Tibial nerve (tissue), 4 donors: Measurements from ENCODE around the gene CASQ2. TPM values are rescaled to one million over a fixed set of nuclear protein-coding genes. Genes with fewer than 3 reads are reported as not detected.

Source experiments
- DNase-seq, 2 donors: peaks; one replicate each; pipeline ENCODE4 v3.0.0-alpha.2; 2019; ENCODE audit warnings: low spot score in 2 of 2
- H3K27ac ChIP-seq, 4 donors: fragments of 200-600 bp; sonication (generic) in 3 of 4; one replicate each; pipeline ENCODE4 v1.5.1; 2017 to 2019; ENCODE audit warnings: mild to moderate bottlenecking in 1 of 4
- H3K27me3 ChIP-seq, 2 donors: fragments of 200-600 bp; sonication (generic) in 1 of 2; one replicate each; pipeline versions ENCODE4 v1.5.1 to v1.6.0; 2017 to 2019
- H3K36me3 ChIP-seq, 3 donors: fragments of 200-600 bp; sonication (generic); one replicate each; pipeline ENCODE4 v1.5.1; 2018 to 2019
- H3K4me1 ChIP-seq, 4 donors: fragments of 200-600 bp; sonication (generic) in 3 of 4; one replicate each; pipeline ENCODE4 v1.5.1; 2017 to 2019
- H3K4me3 ChIP-seq, 4 donors: fragments of 200-600 bp; sonication (generic) in 3 of 4; one replicate each; pipeline ENCODE4 v1.5.1; 2017 to 2019; ENCODE audit warnings: mild to moderate bottlenecking in 1 of 4, moderate library complexity in 1 of 4
- H3K9me3 ChIP-seq, 4 donors: fragments of 200-600 bp; sonication (generic) in 3 of 4; one replicate each; pipeline ENCODE4 v1.5.1; 2017 to 2019
- EP300 ChIP-seq, 2 donors: sonication (generic); formaldehyde crosslinking; IDR thresholded peaks; one replicate each; pipeline ENCODE4 v1.6.1; 2017; ENCODE audit warnings: antibody characterized with exemption in 2 of 2, mild to moderate bottlenecking in 1 of 2
- POLR2A ChIP-seq, 2 donors: fragments of 450-650 bp; IDR thresholded peaks; one replicate each; pipeline ENCODE4 v1.6.1; 2017; ENCODE audit warnings: antibody characterized with exemption in 2 of 2, mild to moderate bottlenecking in 2 of 2, moderate library complexity in 2 of 2
- WGBS, 2 donors: methylation state at CpG; one replicate each; pipeline ENCODE4 v1.1.5; 2018; 5-methylcytosine and 5-hydroxymethylcytosine counted together
- total RNA-seq, 4 donors: library from RNA; depleted of rRNA; stranded (reverse); fragments of >200 nt; gene quantifications; one replicate each; pipeline ENCODE4 v1.1.0, GENCODE V29; 2016
- TF ChIP-seq, protein P1 (sequence below), 5 experiments: fragments of 200-600 bp in 3 of 5; fragments of 450-650 bp in 2 of 5; sonication (generic) in 3 of 5; IDR thresholded peaks; one replicate each; pipeline ENCODE4 v1.5.1; 2016 to 2019; ENCODE audit warnings: antibody characterized with exemption in 5 of 5, mild to moderate bottlenecking in 3 of 5, moderate library complexity in 2 of 5

The CASQ2 gene
- total RNA-seq, 4 donors from 2014 or later, result 3.6 to 7.3 (median 5.8) TPM

DNA sequence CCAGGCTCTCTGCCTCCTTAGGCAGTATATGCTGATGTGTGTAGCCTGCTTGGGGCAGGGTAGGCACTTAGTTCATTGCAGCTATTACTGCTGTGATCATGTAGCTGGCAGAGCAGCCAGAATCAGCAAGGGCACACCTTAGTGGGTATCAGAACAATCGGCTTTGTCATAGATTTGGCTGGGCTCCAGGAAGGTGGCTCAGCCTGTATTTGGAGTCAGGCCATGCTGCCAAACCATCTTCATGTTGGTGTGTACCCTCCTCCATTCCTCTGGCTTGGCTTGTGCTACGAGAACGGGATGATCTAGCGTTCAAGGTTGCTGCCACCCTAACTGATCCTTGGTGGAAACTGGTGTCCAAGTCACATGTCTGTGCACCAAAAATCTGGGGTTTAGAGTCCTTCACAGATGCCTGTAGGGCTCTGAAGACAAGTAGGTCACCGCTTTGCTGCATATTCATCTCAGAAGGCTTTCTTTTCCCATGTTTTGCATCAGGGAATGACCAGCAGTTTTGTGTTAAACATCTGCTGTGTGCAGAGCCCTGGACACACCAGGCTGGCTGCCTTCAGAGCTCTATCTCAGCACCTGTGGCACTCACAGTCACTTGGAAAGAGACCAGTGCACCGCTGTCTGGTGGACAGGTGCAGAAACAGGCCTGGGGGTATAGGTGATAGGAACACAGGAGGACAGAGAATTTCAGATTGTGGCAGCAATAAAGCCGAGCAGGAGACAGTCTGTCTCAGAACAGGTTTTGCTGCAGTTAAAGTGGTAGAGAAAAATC is 103.0 kb downstream of the CASQ2 start:
- H3K4me1 ChIP-seq, result no peaks in the 10 kb centered on the region
- no peaks in the 10 kb centered on the region for H3K9me3 ChIP-seq
- H3K27me3 ChIP-seq, result no peaks in the 10 kb centered on the region
- WGBS, 2 donors, result 97 to 98% methylated on average over 7 of the region's 7 CpGs
- H3K36me3 ChIP-seq, result peaks cover 0 to 79% (median 5%) of the 10 kb centered on the region in 3 donors
- H3K27ac ChIP-seq, result no peak overlapping the region
- H3K4me3 ChIP-seq, result no peak overlapping the region
- DNase-seq, result no peak
- TF ChIP-seq POLR2A (IDR thresholded peaks at IDR 0.05), result no peak
- no peak for TF ChIP-seq EP300 (IDR thresholded peaks at IDR 0.05)
- TF ChIP-seq, protein P1, sequence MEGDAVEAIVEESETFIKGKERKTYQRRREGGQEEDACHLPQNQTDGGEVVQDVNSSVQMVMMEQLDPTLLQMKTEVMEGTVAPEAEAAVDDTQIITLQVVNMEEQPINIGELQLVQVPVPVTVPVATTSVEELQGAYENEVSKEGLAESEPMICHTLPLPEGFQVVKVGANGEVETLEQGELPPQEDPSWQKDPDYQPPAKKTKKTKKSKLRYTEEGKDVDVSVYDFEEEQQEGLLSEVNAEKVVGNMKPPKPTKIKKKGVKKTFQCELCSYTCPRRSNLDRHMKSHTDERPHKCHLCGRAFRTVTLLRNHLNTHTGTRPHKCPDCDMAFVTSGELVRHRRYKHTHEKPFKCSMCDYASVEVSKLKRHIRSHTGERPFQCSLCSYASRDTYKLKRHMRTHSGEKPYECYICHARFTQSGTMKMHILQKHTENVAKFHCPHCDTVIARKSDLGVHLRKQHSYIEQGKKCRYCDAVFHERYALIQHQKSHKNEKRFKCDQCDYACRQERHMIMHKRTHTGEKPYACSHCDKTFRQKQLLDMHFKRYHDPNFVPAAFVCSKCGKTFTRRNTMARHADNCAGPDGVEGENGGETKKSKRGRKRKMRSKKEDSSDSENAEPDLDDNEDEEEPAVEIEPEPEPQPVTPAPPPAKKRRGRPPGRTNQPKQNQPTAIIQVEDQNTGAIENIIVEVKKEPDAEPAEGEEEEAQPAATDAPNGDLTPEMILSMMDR (IDR thresholded peaks at IDR 0.05), result no peak

DNA sequence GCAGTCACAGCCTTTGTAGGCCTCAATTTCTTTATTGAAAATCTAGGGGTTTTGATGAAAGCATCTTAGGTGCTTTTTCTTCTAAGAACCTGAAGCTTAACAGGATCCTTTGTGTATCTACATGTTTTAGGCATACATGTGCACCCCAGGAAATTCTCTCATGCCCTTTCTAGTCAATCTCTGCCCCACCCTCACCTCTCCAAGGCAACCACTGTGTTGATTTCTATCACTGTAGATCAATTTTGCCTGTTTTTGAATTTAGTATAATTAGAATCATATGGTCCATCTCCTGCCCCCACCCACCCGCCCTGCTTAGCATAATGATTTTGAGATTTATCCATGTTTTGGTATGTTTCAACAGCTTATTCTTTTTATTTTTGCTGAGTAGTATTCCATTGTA is 107.4 kb downstream of the CASQ2 start:
- no peak for TF ChIP-seq EP300 (IDR thresholded peaks at IDR 0.05)
- no peak for TF ChIP-seq POLR2A (IDR thresholded peaks at IDR 0.05)
- TF ChIP-seq, protein P1 (IDR thresholded peaks at IDR 0.05), result no peak
- H3K27ac ChIP-seq, result no peak overlapping the region
- no peak for DNase-seq
- no peaks in the 10 kb centered on the region for H3K27me3 ChIP-seq
- 100% methylated on average over 1 of the region's 1 CpG for WGBS, 2 donors
- peaks cover 0 to 62% (median 5%) of the 10 kb centered on the region in 3 donors for H3K36me3 ChIP-seq
- H3K4me3 ChIP-seq, result no peak overlapping the region
- no peaks in the 10 kb centered on the region for H3K4me1 ChIP-seq
- H3K9me3 ChIP-seq, result no peaks in the 10 kb centered on the region

DNA sequence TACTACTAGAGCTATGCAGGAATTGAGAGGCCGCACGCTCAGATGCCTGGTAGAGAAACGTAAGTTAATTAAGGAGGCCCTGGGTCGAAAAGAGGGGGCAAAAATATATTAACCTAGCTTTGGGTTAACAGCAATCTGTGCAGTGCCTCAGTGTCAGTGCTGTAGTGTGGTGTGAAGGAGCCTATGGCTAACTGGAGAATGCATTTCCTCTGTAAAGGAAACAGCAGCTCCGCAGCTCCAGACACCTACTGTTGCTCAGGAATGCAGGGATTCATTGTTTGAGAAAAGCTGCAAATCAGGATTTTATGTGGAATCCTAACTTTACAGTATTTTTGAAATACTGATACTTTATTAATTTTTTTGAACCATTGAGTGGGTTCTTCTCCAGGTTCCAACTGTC is 108.4 kb downstream of the CASQ2 start:
- no peak for DNase-seq
- no peak overlapping the region for H3K27ac ChIP-seq
- TF ChIP-seq POLR2A (IDR thresholded peaks at IDR 0.05) (no peak), EP300 (IDR thresholded peaks at IDR 0.05) (no peak)
- TF ChIP-seq, protein P1 (IDR thresholded peaks at IDR 0.05), result no peak
- 92 to 93% methylated on average over 5 of the region's 5 CpGs for WGBS, 2 donors
- no peaks in the 10 kb centered on the region for H3K9me3 ChIP-seq
- no peak overlapping the region for H3K4me3 ChIP-seq
- H3K27me3 ChIP-seq, result no peaks in the 10 kb centered on the region
- peaks cover 0 to 5% (median 0%) of the 10 kb centered on the region in 4 donors for H3K4me1 ChIP-seq
- peaks cover 0 to 52% (median 5%) of the 10 kb centered on the region in 3 donors for H3K36me3 ChIP-seq

DNA sequence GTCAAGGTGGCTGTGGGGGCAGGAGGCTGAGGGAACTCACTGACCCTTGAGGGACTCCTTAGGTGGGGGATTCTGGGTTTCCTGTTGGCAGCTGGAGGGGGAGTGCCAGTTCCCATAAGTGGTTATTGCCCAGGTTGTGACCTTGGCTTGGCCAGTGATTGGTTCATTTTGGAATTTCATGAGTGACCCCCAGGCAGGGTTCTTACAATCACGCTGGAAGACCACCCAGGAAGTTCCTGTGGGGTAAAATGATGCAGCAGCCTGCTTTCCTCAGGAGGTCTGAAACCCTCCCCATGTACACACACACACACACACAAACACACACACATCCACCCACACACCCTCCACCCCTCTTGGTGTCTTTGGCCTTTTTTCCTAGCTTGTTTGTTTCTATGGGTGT is 109.9 kb downstream of the CASQ2 start:
- H3K36me3 ChIP-seq, result peaks cover 0 to 42% (median 0%) of the 10 kb centered on the region in 3 donors
- TF ChIP-seq, protein P1 (IDR thresholded peaks at IDR 0.05), result no peak
- TF ChIP-seq POLR2A (IDR thresholded peaks at IDR 0.05) (no peak), EP300 (IDR thresholded peaks at IDR 0.05) (no peak)

DNA sequence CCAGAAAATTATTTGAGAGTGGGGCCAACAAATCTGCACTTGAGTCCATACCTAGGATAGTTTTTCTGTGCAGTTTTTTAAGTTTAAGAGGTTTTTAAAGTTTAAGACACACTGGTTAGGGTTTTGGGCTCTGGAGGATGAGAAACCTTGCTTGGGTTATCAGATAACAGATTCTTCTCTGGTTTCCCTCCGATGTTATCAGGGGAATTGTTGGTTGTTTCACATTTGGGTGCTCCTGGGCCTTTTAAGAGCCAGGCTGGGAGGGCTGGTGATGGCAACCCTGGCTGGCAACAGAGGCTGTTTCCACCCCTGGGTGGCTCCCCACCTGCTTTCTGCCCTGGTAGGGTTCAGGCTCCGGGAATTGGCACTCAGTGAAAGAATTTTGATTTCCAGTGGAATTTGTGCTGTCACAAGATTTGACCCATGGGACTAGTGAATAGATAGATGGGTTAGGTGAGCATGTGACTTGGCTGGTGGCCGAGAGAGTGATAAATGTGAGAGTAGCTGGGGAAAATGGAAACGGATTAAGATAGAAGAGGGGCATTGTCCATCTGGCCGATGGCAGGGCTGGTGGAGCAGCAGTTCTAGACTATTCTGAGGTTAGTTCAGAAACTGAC is 111.9 kb downstream of the CASQ2 start:
- no peak for DNase-seq
- H3K9me3 ChIP-seq, result no peaks in the 10 kb centered on the region
- 53 to 56% methylated on average over 5 of the region's 5 CpGs for WGBS, 2 donors
- TF ChIP-seq, protein P1 (IDR thresholded peaks at IDR 0.05), result no peak
- TF ChIP-seq EP300 (IDR thresholded peaks at IDR 0.05), result no peak
- TF ChIP-seq POLR2A (IDR thresholded peaks at IDR 0.05), result no peak
- H3K27ac ChIP-seq, result no peak overlapping the region
- no peak overlapping the region for H3K4me3 ChIP-seq
- peaks cover 0 to 44% (median 0%) of the 10 kb centered on the region in 3 donors for H3K36me3 ChIP-seq
- H3K4me1 ChIP-seq, result peaks cover 0 to 12% (median 0%) of the 10 kb centered on the region in 4 donors
- no peaks in the 10 kb centered on the region for H3K27me3 ChIP-seq

More for the DNA sequence above, 109.9 kb downstream of the CASQ2 start:
- H3K4me3 ChIP-seq, result no peak overlapping the region
- DNase-seq, result no peak
- H3K4me1 ChIP-seq, result peaks cover 0 to 12% (median 0%) of the 10 kb centered on the region in 4 donors
- H3K27ac ChIP-seq, result no peak overlapping the region
- WGBS, 2 donors, result 14 to 71% methylated on average over 1 of the region's 1 CpG
- H3K27me3 ChIP-seq, result no peaks in the 10 kb centered on the region
- H3K9me3 ChIP-seq, result no peaks in the 10 kb centered on the region
